SK-N-MC (cell line): ENCODE results near the gene OGG1.

Experiments used
- EZH2 ChIP-seq: fragments of 200-600 bp; sonication (generic); IDR thresholded peaks from one replicate; pipeline ENCODE4 v1.6.1; 2017; ENCODE audit warnings: antibody characterized with exemption
- POLR2AphosphoS5 ChIP-seq: IDR thresholded peaks from 2 replicates; pipeline ENCODE4 v1.6.1; 2012; ENCODE audit warnings: mild to moderate bottlenecking, low read depth, low read length, borderline replicate concordance

DNA sequence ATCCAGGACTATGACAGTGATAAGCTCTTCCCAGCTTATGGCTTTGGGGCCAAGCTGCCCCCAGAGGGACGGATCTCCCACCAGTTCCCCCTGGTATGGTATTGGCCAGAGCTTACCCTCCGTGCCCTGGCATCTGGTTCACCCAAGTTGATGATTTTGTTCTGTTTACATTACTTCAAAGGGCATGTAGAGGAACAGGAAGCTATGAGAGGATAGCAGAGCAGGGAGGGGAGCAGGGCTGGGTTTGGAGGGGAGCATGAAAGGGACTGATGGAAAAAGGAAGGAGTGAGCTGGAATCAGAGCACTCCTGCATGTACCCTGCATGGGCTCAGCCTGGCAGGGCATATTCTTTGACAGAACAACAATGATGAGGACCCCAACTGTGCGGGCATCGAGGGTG lies 31.6 kb upstream of the OGG1 start:
- TF ChIP-seq POLR2AphosphoS5 (no peak), EZH2 (no peak)
